B cell (primary cell): ENCODE data around the gene TRIM2. TPM values are rescaled to one million over a fixed set of nuclear protein-coding genes. Genes with fewer than 3 reads are reported as not detected.

ENCODE experiments used
- ATAC-seq: fragments of 200-7000 bp; cut with Tn5 transposase; one replicate; pipeline ENCODE4 v1.10.0; 2021; ENCODE audit warnings: low read depth, mild to moderate bottlenecking, moderate number of reproducible peaks, moderate library complexity
- CTCF ChIA-PET: fragments of 350-600 bp; sonication (Branson Sonifier 250); formaldehyde crosslinking; loops from one replicate; lab custom pipeline; 2021; ENCODE audit warnings: antibody characterized with exemption, inconsistent platforms; lab: Charles Lee
- POLR2A ChIA-PET: fragments of 350-600 bp; sonication (Branson Sonifier 250); formaldehyde crosslinking; loops from one replicate; lab custom pipeline; 2021; ENCODE audit warnings: antibody characterized with exemption; lab: Charles Lee
- DNase-seq: peaks from one replicate; pipeline ENCODE4 v3.0.0; 2013
- H2AFZ ChIP-seq: 2 replicates; pipeline ENCODE4 v1.6.1; 2012; ENCODE audit warnings: mild to moderate bottlenecking, low read depth, low read length; ENCODE audit not compliant: insufficient read depth, poor library complexity, severe bottlenecking
- H3K27ac ChIP-seq, 2 donors: 1 replicate in 1 of 2; 2 replicates in 1 of 2; pipeline ENCODE4 v1.5.1; 2012 to 2013; ENCODE audit warnings: low read length in 2 of 2, mild to moderate bottlenecking in 2 of 2, moderate library complexity in 1 of 2
- H3K27me3 ChIP-seq, 4 experiments: fragments of 200-600 bp in 1 of 4; sonication (generic) in 1 of 4; replicated peaks in 1 of 4; 1 replicate in 2 of 4; 2 replicates in 2 of 4; pipeline versions ENCODE4 v1.6.1 to v1.7.0; 2013 to 2016; ENCODE audit warnings: low read length in 3 of 4, mild to moderate bottlenecking in 2 of 4, mixed read lengths in 1 of 4, moderate library complexity in 1 of 4; ENCODE audit not compliant: insufficient read depth in 4 of 4, control insufficient read depth in 3 of 4; ENCODE audit errors: control extremely low read depth in 1 of 4
- H3K36me3 ChIP-seq, 2 experiments: replicated peaks in 1 of 2; 1 replicate in 1 of 2; 2 replicates in 1 of 2; pipeline versions ENCODE4 v1.6.1 to v1.7.1; 2013; ENCODE audit warnings: low read length in 1 of 2; ENCODE audit not compliant: insufficient read depth in 2 of 2, control insufficient read depth in 1 of 2; ENCODE audit errors: control extremely low read depth in 1 of 2, extremely low read depth in 1 of 2
- H3K4me1 ChIP-seq, 2 donors: fragments of 200-600 bp in 1 of 2; sonication (generic) in 1 of 2; 1 replicate in 1 of 2; 2 replicates in 1 of 2; pipeline versions ENCODE4 v1.5.1 to v1.6.1; 2013 to 2017; ENCODE audit warnings: low read length in 2 of 2; ENCODE audit not compliant: control insufficient read depth in 2 of 2, insufficient read depth in 2 of 2
- H3K4me2 ChIP-seq: replicated peaks from 2 replicates; pipeline ENCODE3; 2012; ENCODE audit warnings: mild to moderate bottlenecking, low read depth, low read length; ENCODE audit not compliant: poor library complexity, severe bottlenecking
- H3K4me3 ChIP-seq, 5 experiments: fragments of 200-600 bp in 1 of 5; sonication (generic) in 1 of 5; 1 replicate in 3 of 5; 2 replicates in 2 of 5; pipeline versions ENCODE4 v1.5.1 to v1.7.0; 2011 to 2016; ENCODE audit warnings: low read length in 4 of 5, mild to moderate bottlenecking in 4 of 5, low read depth in 2 of 5, control low read depth in 1 of 5, moderate library complexity in 1 of 5; ENCODE audit not compliant: insufficient read depth in 1 of 5; ENCODE audit errors: control extremely low read depth in 1 of 5, extremely low read depth in 1 of 5
- H3K79me2 ChIP-seq: fragments of 200-600 bp; sonication (generic); one replicate; pipeline ENCODE4 v1.6.0; 2016; ENCODE audit warnings: low read length; ENCODE audit not compliant: control insufficient read depth, insufficient read depth
- H3K9ac ChIP-seq: fragments of 200-600 bp; sonication (generic); 2 replicates; pipeline ENCODE4 v1.6.1; 2017; ENCODE audit warnings: mild to moderate bottlenecking, low read length, moderate library complexity
- H3K9me3 ChIP-seq, 3 donors: one replicate each; pipeline versions ENCODE4 v1.6.1 to v1.7.1; 2013; ENCODE audit warnings: low read length in 2 of 3; ENCODE audit not compliant: control insufficient read depth in 2 of 3, insufficient read depth in 1 of 3; ENCODE audit errors: control extremely low read depth in 1 of 3
- H4K20me1 ChIP-seq: 2 replicates; pipeline ENCODE4 v1.6.0; 2012; ENCODE audit warnings: mild to moderate bottlenecking, low read length; ENCODE audit not compliant: insufficient read depth, control insufficient read depth, poor library complexity, severe bottlenecking
- H3K27ac Mint-ChIP-seq: one replicate; pipeline ENCODE4 v1.8.0; 2021; ENCODE audit warnings: mixed read lengths
- H3K27me3 Mint-ChIP-seq: one replicate; pipeline ENCODE4 v1.8.0; 2021; ENCODE audit warnings: mixed read lengths
- H3K4me1 Mint-ChIP-seq: one replicate; pipeline ENCODE4 v1.8.0; 2021; ENCODE audit warnings: mixed read lengths
- H3K4me3 Mint-ChIP-seq: one replicate; pipeline ENCODE4 v1.8.0; 2021; ENCODE audit warnings: mixed read lengths
- H3K9me3 Mint-ChIP-seq: one replicate; pipeline ENCODE4 v1.8.0; 2022; ENCODE audit warnings: mixed read lengths; ENCODE audit not compliant: insufficient read depth
- CTCF ChIP-seq: fragments of 200-600 bp; IDR thresholded peaks from one replicate; pipeline ENCODE4 v1.8.0; 2022; ENCODE audit warnings: antibody characterized with exemption, mild to moderate bottlenecking
- EZH2 ChIP-seq: IDR thresholded peaks from 2 replicates; pipeline ENCODE4 v1.6.1; 2012; ENCODE audit warnings: borderline replicate concordance, low read depth, mild to moderate bottlenecking, moderate library complexity, low read length; ENCODE audit not compliant: insufficient read depth, poor library complexity, severe bottlenecking
- WGBS: methylation state at CpG from one replicate; pipeline ENCODE4 v1.1.5; 2013; ENCODE audit warnings: missing lambda C conversion rate; ENCODE audit not compliant: insufficient coverage; 5-methylcytosine and 5-hydroxymethylcytosine counted together
- intact Hi-C: fragments of 100-400 bp; cut with micrococcal nuclease; formaldehyde crosslinking; loops from one replicate; pipeline ENCODE4 v1.10.0; 2022
- polyA plus RNA-seq: library from polyadenylated mRNA; depleted of rRNA; stranded (reverse); fragments of >200 nt; gene quantifications from 2 replicates; pipeline ENCODE4 v1.2.3, GENCODE V29; 2012
- total RNA-seq, 2 donors: library from RNA; stranded (reverse); fragments of 120-200 nt in 1 of 2; gene quantifications; 1 replicate in 1 of 2; 2 replicates in 1 of 2; pipeline versions ENCODE4 v1.2.3 to v1.2.4, GENCODE V29; 2013 to 2022

The TRIM2 gene
- total and polyA plus RNA-seq, 2 donors (not counting 1 experiment from before 2014, with no cell fraction given), result 1.2 to 6.4 TPM

GRCh38 chr4:153257991-153258390, 53.7 kb downstream of the TRIM2 start:
- Histone ChIP-seq H2AFZ (no peak overlapping the region), H3K79me2 (no peaks in the 10 kb centered on the region), H3K27ac (no peak overlapping the region), H4K20me1 (no peaks in the 10 kb centered on the region), H3K27me3 (peaks cover 0 to 22% (median 16%) of the 10 kb centered on the region in 4 experiments), H3K4me2 (no peak overlapping the region), H3K4me1 (peaks cover 5 to 9% of the 10 kb centered on the region in 2 donors), H3K9ac (no peak overlapping the region), H3K4me3 (no peak overlapping the region), H3K9me3 (no peaks in the 10 kb centered on the region), H3K36me3 (no peaks in the 10 kb centered on the region)
- peaks cover 26% of the 10 kb centered on the region for H3K27me3 Mint-ChIP-seq
- WGBS, result 94% methylated on average over 2 of the region's 5 CpGs
- H3K27ac Mint-ChIP-seq, result no peak overlapping the region
- POLR2A ChIA-PET, result no interaction called here
- DNase-seq, result no peak
- CTCF ChIA-PET, result no interaction called here
- intact Hi-C loops, result loop anchor here (10.0 kb wide), 1 partner anchor 67 kb away; no protein-coding TSS in a partner anchor
- ATAC-seq, result no peak
- H3K9me3 Mint-ChIP-seq, result peaks cover 5% of the 10 kb centered on the region
- TF ChIP-seq CTCF, result no peak
- no peak for TF ChIP-seq EZH2
- no peak overlapping the region for H3K4me3 Mint-ChIP-seq
- peaks cover 3% of the 10 kb centered on the region for H3K4me1 Mint-ChIP-seq

- H2AFZ ChIP-seq, result no peak overlapping the region
- H3K27ac ChIP-seq, result no peak overlapping the region
- peaks cover 3% of the 10 kb centered on the region for H3K4me1 Mint-ChIP-seq
- intact Hi-C loops, result loop anchor here (10.0 kb wide), 1 partner anchor 66 kb away; no protein-coding TSS in a partner anchor
- peaks cover 5% of the 10 kb centered on the region for H3K9me3 Mint-ChIP-seq
- TF ChIP-seq CTCF, result no peak
- no peak for TF ChIP-seq EZH2
- CTCF ChIA-PET, result no interaction called here
- H3K4me3 Mint-ChIP-seq, result no peak overlapping the region
- H3K9me3 ChIP-seq, result no peaks in the 10 kb centered on the region
- no peak overlapping the region for H3K9ac ChIP-seq
- DNase-seq (no peak), ATAC-seq (no peak)
- POLR2A ChIA-PET, result no interaction called here
- peaks cover 0 to 20% (median 16%) of the 10 kb centered on the region in 4 experiments for H3K27me3 ChIP-seq
- no peaks in the 10 kb centered on the region for H3K36me3 ChIP-seq
- peaks cover 5 to 9% of the 10 kb centered on the region in 2 donors for H3K4me1 ChIP-seq
- H3K27ac Mint-ChIP-seq, result no peak overlapping the region
- no peak overlapping the region for H3K4me3 ChIP-seq
- peaks cover 26% of the 10 kb centered on the region for H3K27me3 Mint-ChIP-seq
- H3K79me2 ChIP-seq, result no peaks in the 10 kb centered on the region
- H3K4me2 ChIP-seq, result no peak overlapping the region
- no peaks in the 10 kb centered on the region for H4K20me1 ChIP-seq
- no CpG with 5 or more reads among the region's 4 CpGs for WGBS
These were observed 54.5 kb downstream of the TRIM2 start for GRCh38 chr4:153258750-153259149.
